Measurements from ENCODE around the gene C4B.
"Not testable (repeated sequence)": the region's sequence is repeated elsewhere in the genome, so short reads cannot be mapped to it uniquely, and the experiment has no call there.

C4B gene

DNA sequence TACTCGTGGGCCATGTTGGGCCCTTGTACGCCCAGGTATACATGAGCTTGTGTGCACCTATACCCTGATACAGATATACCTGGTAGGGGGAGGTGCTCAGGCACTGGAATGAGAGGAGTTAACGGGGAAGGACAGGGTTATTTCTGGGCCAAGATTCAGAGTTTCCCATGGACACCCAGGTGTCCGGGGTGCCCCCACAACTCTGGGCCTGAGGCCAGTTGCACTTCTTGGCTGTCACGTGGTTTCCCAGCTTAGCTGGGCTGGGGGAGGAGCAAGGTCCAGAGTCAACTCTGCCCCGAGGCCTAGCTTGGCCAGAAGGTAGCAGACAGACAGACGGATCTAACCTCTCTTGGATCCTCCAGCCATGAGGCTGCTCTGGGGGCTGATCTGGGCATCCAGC lies 32.9 kb upstream of the C4B start, which contains the start of gene C4A:
TSS of gene C4A (plus strand) at position 314 of the 400 bp plus-strand sequence. CDS start at position 365, 51 bp downstream.
- DNase-seq, result not testable (repeated sequence)

DNA sequence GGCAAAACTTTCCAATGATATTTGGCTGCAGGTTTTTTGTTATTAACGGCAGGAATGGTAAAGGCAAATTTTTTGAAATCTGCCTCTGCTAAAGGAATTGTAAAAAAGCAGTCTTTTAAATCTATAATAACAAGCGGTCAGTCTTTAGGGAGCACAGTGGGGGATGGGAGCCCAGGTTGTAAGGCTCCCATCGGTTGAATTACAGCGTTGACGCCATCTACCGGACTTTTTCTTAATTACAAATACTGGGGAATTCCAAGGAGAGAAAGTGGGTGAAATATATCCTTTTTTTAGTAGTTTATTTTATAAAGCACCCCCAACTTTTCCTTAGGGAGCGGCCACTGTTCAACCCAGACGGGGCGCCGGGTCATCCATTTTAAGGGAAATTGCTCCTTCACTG lies 25.2 kb upstream of the C4B start:
- not testable (repeated sequence) for DNase-seq

DNA sequence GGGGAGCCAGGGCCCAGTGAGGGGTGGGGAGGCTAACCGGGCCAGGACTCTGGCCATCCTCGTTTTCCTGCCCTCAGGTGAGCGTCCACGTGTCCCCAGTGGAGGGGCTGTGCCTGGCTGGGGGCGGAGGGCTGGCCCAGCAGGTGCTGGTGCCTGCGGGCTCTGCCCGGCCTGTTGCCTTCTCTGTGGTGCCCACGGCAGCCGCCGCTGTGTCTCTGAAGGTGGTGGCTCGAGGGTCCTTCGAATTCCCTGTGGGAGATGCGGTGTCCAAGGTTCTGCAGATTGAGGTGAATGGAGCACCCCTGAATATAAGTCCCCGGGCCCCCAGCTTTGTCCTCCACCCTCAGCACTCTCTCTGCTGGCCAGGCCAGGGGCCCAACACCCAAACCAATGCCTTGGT lies 20.2 kb upstream of the C4B start:
- DNase-seq, result not testable (repeated sequence)

DNA sequence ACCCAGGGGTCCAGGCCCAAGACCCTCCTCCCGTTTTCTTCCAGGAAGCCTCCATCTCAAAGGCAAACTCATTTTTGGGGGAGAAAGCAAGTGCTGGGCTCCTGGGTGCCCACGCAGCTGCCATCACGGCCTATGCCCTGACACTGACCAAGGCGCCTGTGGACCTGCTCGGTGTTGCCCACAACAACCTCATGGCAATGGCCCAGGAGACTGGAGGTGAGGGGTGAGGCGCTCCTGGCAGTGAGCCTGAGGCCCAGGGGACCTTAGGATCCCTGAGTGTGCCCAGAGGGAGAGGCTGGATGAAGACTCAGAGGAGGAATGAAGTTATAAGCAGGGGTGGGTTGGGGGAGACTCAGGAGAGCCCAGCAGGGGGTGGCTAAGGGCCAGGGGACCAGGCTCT lies 18.2 kb upstream of the C4B start:
- DNase-seq, result not testable (repeated sequence)

DNA sequence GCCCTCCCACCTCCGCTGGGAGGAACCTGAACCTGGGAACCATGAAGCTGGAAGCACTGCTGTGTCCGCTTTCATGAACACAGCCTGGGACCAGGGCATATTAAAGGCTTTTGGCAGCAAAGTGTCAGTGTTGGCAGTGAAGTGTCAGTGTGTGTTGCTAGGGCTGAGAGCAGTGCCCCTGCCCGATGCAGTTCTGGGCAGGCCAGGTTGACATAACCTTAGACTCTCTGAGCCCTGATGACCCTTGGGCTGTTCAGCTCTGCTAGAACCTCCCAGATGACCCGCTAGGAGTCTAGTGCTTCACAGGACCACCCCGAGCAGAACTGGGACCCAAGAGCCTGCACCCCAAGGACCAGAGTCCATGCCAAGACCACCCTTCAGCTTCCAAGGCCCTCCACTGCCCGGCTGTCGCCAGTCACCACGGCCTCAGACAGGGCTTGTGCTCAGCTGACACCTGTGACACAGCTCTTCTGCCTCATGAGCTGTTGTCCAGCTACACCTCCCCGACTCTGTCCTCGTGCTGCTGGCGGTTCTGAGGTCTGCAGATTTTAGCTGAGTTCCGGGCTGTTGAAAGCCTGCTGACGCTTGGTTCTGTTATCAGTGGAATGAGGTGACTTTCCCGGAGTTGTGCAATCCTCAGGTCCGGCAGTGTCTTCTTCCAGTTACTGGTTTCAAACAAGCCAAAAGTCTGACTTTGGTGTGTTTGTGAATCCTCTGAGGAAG lies 11.9 kb upstream of the C4B start:
- DNase-seq, result not testable (repeated sequence)

DNA sequence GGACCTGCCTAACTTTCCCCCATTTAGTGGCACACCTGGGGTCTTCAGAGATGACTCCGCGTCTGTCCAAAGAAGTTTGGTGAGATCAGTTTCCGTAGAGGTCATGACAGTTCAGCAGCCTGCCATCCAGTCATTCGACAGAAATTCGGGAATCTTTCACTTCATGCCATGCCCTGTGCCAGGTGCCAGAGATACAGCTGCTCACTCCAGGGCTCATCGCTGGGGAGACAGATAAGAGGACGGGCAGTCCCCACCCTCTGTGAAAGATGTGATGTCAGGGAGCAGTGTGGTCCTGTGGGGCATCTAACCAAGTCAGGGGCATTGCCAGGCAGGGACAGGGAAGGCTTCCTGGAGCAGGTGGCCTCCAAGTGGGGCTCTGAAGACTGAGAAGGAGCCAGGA lies 11.3 kb upstream of the C4B start:
- not testable (repeated sequence) for DNase-seq

DNA sequence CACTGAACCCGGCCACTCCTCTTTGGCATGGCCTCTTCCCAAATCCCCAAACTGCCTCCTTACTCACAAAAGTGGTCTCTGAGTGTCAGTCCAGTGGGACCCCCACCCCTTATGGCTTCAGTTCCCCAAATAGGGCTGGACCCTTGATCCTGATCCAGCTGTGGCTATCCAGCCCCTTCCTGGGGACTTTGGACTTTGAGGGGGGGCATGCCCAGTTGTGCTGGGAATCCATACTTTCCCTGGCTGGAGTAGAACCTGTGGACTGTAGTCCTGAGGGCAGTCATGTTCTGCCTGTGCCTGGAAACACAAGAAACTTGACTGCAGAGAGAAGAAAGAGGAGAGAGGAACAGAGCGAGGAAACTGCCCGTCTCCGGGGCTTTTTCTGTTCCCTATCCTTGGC lies 10.2 kb upstream of the C4B start:
- not testable (repeated sequence) for DNase-seq

DNA sequence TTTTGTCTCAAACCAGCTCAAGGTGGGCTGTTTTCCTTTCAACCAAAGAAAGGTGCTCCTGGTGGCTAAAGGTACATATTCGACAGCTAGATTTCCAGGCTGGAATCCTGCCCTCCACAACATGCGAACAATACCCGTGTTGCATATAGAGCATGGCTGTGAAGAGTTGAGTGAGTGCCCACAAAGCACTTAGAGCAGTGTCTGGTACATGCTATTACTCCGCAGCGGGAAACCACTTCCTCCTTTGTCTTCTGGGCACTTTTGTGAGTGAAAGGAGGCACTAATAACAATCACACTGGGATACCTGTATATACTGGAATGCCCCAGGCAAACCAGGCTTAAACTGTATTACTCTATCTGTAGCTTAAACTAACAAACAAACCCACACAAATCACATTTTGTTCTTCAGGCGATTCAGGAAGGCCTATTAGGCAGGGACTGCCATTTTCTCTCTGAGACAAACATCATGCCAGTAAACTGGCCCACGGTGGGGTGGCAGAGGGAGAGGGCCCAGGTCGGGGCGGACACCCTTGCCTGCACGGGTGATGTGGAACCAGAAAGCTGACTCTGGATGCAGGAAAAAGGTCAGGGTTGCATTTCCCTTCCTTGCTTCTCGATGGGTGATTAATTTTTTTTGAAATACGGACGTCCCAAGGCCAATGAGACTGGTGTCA lies 9.6 kb upstream of the C4B start:
- DNase-seq, result not testable (repeated sequence)

DNA sequence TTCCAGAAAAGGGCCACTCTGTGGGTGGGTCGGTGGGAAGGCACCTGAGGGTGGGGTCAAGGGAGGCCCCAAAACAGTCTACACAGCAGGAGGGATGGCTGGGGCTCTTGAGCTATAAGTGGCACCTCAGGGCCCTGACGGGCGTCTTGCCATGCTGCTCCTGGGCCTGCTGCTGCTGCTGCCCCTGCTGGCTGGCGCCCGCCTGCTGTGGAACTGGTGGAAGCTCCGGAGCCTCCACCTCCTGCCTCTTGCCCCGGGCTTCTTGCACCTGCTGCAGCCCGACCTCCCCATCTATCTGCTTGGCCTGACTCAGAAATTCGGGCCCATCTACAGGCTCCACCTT lies 9.1 kb upstream of the C4B start:
- not testable (repeated sequence) for DNase-seq

DNA sequence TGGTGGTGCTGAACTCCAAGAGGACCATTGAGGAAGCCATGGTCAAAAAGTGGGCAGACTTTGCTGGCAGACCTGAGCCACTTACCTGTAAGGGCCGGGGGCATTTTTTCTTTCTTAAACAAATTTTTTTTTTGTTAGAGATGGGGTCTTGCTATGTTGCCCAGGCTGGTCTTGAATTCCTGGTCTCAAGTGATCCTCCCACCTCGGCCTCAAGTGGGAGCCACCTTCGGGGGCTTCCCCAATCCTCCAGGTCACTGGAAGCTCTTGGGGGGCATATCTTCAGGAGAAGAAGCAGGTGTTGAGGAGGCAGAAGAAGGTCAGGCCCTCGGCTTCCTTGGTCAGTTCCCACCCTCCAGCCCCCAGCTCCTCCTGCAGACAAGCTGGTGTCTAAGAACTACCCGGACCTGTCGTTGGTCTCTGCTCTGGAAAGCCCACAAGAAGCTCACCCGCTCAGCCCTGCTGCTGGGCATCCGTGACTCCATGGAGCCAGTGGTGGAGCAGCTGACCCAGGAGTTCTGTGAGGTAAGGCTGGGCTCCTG lies 8.5 kb upstream of the C4B start:
- DNase-seq, result not testable (repeated sequence)

DNA sequence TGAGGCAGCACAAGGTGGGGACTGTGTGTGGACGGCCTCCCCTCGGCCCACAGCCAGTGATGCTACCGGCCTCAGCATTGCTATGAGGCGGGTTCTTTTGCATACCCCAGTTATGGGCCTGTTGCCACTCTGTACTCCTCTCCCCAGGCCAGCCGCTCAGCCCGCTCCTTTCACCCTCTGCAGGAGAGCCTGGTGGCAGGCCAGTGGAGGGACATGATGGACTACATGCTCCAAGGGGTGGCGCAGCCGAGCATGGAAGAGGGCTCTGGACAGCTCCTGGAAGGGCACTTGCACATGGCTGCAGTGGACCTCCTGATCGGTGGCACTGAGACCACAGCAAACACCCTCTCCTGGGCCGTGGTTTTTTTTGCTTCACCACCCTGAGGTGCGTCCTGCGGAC lies 7.5 kb upstream of the C4B start:
- not testable (repeated sequence) for DNase-seq

DNA sequence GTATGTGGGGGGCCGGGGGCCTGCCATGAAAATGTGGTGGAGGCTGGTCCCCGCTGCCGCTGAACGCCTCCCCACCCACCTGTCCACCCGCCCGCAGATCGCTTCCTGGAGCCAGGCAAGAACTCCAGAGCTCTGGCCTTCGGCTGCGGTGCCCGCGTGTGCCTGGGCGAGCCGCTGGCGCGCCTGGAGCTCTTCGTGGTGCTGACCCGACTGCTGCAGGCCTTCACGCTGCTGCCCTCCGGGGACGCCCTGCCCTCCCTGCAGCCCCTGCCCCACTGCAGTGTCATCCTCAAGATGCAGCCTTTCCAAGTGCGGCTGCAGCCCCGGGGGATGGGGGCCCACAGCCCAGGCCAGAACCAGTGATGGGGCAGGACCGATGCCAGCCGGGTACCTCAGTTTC lies 6.6 kb upstream of the C4B start:
- not testable (repeated sequence) for DNase-seq

DNA sequence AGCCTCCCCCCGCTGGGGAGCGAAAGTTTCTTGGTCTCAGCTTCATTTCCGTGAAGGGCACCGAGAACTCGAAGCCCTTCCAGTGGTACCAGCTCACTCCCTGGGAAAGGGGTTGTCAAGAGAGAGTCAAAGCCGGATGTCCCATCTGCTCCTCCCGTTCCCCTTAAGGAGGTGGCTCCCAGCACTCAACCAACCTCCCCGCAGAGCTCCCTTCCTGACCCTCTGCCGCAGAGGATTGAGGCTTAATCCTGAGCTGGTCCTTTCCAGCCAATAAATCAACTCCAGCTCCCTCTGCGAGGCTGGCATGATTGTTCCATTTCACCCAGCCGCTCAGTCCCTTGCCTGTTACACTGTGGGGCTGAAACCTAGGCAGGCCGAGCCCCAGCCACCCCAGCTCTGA lies 6.0 kb upstream of the C4B start:
- DNase-seq, result not testable (repeated sequence)

DNA sequence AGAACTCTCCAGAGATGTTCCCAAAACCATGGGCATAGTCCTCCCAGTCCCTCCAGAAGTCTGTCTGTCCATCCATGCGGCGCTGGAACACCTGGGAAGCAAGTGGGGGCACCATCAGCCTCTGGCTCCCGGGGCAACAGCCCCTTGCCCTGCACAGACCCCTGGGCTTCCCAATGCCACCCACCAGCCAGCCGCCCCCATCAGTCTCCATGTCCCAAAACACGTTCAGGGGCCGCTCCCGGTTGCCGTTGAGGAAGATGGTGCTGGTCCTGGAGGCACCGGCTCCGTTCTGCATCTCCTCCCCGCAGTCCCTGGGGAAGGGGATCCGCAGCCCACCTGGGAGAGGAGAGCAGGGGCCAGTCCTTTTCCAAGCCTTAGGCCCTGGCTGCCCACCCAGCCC lies 5.1 kb upstream of the C4B start:
- DNase-seq, result not testable (repeated sequence)

DNA sequence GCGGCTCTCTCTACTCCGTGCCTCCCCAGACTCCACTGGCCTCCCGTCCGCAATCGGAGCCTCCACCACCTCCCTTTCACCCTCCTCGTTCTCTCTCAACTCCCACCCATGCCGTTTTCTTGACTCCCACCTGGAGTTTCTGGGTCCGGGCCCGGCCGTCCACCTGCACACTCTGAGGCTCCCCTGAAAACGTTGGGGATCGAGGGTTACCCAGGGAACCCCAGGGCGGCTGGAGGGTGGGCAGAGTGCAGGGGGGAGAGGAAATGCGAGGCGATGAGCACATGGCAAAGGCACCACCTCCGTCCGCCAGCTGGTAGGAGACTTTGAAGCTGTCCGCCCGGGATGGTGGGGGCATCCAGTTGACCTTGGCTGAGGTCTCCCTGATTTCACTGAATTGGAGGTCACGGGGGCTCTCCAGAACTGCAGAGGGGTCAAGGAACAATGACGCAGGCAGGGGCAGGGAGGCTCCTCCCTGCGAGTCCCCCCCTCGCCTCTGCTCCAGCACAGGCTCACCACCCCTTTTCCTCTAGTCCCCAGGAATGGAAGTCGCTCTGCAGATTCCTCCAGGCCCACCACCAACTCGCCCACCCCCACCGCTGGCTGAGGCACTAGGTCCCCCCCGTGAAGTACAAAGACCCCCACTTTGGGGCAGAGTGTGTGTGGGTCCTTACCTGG lies 3.6 kb upstream of the C4B start:
- DNase-seq, result not testable (repeated sequence)

DNA sequence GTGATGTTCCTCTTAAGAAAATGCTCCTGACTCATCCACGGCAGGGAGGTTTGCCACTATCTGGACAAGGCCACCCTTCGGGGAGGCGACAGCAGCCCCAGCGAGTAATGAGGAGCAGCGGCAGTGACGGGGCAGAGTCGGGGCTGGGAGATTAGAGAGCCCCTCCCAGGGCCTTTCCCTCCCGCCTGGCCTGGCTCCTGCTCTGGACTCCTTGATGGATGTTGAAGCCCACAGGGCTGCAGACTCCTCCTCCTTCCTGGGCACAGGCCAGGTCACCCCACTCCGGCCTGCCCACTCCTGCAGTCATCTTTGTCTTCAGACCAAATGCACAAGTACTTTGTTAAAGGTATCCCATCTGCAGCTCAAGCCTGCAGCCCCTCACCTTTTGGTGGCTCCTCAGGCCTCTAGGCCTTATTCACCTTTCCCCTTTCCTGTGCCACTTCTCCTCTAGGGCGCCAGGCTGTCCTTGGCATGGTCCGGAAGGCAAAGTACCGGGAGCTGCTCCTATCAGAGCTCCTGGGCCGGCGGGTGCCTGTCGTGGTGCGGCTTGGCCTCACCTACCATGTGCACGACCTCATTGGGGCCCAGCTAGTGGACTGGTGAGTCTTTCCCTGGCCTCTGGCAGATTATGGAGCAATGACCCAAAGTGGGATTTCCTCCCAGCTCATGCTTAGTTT lies 1.5 kb upstream of the C4B start:
- DNase-seq, result not testable (repeated sequence)

DNA sequence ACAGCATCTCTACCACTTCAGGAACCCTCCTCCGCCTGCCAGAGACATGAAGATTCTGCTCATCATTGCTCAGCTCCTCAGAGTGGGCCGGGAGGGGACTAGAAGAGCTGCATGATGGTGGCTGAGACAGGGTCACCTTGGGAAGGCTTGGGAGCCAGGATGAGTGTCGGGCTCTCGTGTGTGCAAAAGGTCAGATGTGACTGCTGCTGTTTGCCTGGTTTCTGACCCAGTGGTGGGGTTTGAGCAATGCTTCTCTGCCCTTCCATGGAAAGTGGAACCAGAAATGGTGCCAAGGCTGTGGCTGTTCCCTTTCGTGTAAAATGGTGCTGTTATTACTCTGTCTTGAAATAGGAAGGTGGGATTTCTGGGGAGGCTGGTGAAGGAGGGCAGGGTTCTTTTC lies 857 bp upstream of the C4B start:
- DNase-seq, result not testable (repeated sequence)

DNA sequence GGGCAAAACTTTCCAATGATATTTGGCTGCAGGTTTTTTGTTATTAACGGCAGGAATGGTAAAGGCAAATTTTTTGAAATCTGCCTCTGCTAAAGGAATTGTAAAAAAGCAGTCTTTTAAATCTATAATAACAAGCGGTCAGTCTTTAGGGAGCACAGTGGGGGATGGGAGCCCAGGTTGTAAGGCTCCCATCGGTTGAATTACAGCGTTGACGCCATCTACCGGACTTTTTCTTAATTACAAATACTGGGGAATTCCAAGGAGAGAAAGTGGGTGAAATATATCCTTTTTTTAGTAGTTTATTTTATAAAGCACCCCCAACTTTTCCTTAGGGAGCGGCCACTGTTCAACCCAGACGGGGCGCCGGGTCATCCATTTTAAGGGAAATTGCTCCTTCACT lies 7.5 kb downstream of the C4B start:
- not testable (repeated sequence) for DNase-seq

DNA sequence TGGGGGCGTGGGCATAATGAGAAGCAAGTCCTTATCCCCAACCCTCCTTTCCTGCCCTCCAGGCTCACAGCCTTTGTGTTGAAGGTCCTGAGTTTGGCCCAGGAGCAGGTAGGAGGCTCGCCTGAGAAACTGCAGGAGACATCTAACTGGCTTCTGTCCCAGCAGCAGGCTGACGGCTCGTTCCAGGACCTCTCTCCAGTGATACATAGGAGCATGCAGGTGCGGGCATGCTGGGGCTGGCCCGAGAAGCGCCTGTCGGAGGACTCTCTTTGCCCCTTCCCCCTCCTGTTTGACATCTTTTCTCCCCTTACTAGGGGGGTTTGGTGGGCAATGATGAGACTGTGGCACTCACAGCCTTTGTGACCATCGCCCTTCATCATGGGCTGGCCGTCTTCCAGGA lies 14.0 kb downstream of the C4B start:
- not testable (repeated sequence) for DNase-seq

DNA sequence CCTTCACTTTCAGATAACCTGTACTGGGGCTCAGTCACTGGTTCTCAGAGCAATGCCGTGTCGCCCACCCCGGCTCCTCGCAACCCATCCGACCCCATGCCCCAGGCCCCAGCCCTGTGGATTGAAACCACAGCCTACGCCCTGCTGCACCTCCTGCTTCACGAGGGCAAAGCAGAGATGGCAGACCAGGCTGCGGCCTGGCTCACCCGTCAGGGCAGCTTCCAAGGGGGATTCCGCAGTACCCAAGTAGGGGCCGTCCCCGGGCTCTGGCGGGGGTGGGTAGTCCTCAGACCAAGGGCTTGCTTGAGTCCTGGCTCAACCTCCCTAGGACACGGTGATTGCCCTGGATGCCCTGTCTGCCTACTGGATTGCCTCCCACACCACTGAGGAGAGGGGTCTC lies 15.0 kb downstream of the C4B start:
- not testable (repeated sequence) for DNase-seq

DNA sequence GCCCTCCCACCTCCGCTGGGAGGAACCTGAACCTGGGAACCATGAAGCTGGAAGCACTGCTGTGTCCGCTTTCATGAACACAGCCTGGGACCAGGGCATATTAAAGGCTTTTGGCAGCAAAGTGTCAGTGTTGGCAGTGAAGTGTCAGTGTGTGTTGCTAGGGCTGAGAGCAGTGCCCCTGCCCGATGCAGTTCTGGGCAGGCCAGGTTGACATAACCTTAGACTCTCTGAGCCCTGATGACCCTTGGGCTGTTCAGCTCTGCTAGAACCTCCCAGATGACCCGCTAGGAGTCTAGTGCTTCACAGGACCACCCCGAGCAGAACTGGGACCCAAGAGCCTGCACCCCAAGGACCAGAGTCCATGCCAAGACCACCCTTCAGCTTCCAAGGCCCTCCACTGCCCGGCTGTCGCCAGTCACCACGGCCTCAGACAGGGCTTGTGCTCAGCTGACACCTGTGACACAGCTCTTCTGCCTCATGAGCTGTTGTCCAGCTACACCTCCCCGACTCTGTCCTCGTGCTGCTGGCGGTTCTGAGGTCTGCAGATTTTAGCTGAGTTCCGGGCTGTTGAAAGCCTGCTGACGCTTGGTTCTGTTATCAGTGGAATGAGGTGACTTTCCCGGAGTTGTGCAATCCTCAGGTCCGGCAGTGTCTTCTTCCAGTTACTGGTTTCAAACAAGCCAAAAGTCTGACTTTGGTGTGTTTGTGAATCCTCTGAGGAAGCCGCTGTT lies 20.9 kb downstream of the C4B start:
- not testable (repeated sequence) for DNase-seq

DNA sequence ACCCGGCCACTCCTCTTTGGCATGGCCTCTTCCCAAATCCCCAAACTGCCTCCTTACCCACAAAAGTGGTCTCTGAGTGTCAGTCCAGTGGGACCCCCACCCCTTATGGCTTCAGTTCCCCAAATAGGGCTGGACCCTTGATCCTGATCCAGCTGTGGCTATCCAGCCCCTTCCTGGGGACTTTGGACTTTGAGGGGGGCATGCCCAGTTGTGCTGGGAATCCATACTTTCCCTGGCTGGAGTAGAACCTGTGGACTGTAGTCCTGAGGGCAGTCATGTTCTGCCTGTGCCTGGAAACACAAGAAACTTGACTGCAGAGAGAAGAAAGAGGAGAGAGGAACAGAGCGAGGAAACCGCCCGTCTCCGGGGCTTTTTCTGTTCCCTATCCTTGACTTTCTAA lies 22.5 kb downstream of the C4B start:
- DNase-seq, result peak in 1 of 5 donors; percentile 0
